RKO (cell line): ENCODE measurements around the gene NFAT5.
"Not testable (repeated sequence)": the region's sequence is repeated elsewhere in the genome, so short reads cannot be mapped to it uniquely, and the experiment has no call there.

ENCODE experiments used
- DNase-seq: peaks from one replicate; pipeline ENCODE4 v3.0.0-alpha.2; 2016; ENCODE audit warnings: low spot score

The NFAT5 gene

GRCh38 chr16:69565671-69566239 is at the start of gene NFAT5:
TSS of gene NFAT5 (plus strand) at chr16:69565966. CDS start at chr16:69566302, 336 bp downstream.
- peak; percentile 85 for DNase-seq

- DNase-seq, result not testable (repeated sequence)
Measured at GRCh38 chr16:69517914-69518313, 47.9 kb upstream of the NFAT5 start.

- no peak for DNase-seq
Measured at GRCh38 chr16:69520413-69520799, 45.4 kb upstream of the NFAT5 start.

- no peak for DNase-seq
Measured at GRCh38 chr16:69520800-69521602, 44.8 kb upstream of the NFAT5 start.

GRCh38 chr16:69522041-69522578 is 43.7 kb upstream of the NFAT5 start:
- DNase-seq, result no peak

- DNase-seq, result peak; percentile 40
Measured at GRCh38 chr16:69522732-69523404, 42.9 kb upstream of the NFAT5 start.

- no peak for DNase-seq
Measured at GRCh38 chr16:69523566-69524305, 42.0 kb upstream of the NFAT5 start.

GRCh38 chr16:69526831-69527655 is 38.7 kb upstream of the NFAT5 start:
- DNase-seq, result no peak

GRCh38 chr16:69531988-69532387 is 33.8 kb upstream of the NFAT5 start:
- DNase-seq, result no peak

- no peak for DNase-seq
Measured at GRCh38 chr16:69532641-69533455, 32.9 kb upstream of the NFAT5 start.

GRCh38 chr16:69534720-69535119 is 31.0 kb upstream of the NFAT5 start:
- no peak for DNase-seq

- peak; percentile 54 for DNase-seq
Measured at GRCh38 chr16:69535123-69536050, 30.4 kb upstream of the NFAT5 start.

GRCh38 chr16:69537706-69538080 is 28.1 kb upstream of the NFAT5 start:
- no peak for DNase-seq

GRCh38 chr16:69538808-69539207 is 27.0 kb upstream of the NFAT5 start:
- no peak for DNase-seq

GRCh38 chr16:69542974-69543373 is 22.8 kb upstream of the NFAT5 start:
- no peak for DNase-seq

GRCh38 chr16:69544088-69544487 is 21.7 kb upstream of the NFAT5 start:
- no peak for DNase-seq

- not testable (repeated sequence) for DNase-seq
Measured at GRCh38 chr16:69546663-69547062, 19.1 kb upstream of the NFAT5 start.

- DNase-seq, result no peak
Measured at GRCh38 chr16:69553332-69553731, 12.4 kb upstream of the NFAT5 start.

GRCh38 chr16:69554495-69554894 is 11.3 kb upstream of the NFAT5 start:
- DNase-seq, result no peak
